Lower leg skin (tissue), 3 donors: ENCODE results near the gene HIRA.

Experiments
- POLR2A ChIP-seq, 2 donors: fragments of 450-650 bp; IDR thresholded peaks; one replicate each; pipeline ENCODE4 v1.6.1; 2016 to 2017; ENCODE audit warnings: antibody characterized with exemption in 2 of 2, mild to moderate bottlenecking in 1 of 2, moderate library complexity in 1 of 2
- TF ChIP-seq, protein P1 (sequence below), 3 donors: fragments of 450-650 bp; IDR thresholded peaks; one replicate each; pipeline ENCODE4 v1.5.1; 2016; ENCODE audit warnings: antibody characterized with exemption in 3 of 3, mild to moderate bottlenecking in 3 of 3, moderate library complexity in 2 of 3

DNA sequence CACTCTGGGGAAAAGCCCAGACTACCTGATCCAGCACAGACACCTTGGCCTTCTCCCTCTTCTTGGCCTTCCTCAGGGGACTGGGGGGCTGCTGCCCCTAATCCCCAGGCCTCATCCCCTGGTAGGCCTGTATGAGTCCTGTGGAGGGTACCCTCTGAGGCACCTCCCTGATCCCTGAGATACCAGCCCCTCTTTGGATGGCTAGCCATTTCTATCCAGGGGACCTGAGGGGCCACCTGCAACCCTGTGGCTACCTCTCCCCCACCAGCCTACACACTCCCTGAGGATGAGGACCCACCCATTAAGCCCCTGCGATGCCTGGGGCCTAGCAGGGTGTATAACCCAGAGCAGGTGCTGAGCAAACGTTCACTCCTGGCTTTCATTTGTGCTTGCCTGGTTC lies 54.6 kb downstream of the HIRA start:
- TF ChIP-seq, protein P1, sequence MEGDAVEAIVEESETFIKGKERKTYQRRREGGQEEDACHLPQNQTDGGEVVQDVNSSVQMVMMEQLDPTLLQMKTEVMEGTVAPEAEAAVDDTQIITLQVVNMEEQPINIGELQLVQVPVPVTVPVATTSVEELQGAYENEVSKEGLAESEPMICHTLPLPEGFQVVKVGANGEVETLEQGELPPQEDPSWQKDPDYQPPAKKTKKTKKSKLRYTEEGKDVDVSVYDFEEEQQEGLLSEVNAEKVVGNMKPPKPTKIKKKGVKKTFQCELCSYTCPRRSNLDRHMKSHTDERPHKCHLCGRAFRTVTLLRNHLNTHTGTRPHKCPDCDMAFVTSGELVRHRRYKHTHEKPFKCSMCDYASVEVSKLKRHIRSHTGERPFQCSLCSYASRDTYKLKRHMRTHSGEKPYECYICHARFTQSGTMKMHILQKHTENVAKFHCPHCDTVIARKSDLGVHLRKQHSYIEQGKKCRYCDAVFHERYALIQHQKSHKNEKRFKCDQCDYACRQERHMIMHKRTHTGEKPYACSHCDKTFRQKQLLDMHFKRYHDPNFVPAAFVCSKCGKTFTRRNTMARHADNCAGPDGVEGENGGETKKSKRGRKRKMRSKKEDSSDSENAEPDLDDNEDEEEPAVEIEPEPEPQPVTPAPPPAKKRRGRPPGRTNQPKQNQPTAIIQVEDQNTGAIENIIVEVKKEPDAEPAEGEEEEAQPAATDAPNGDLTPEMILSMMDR (IDR thresholded peaks at IDR 0.05), result no peak
- no peak for TF ChIP-seq POLR2A (IDR thresholded peaks at IDR 0.05)
